GM23338 (cell line): ENCODE data around the gene GNAO1. TPM values are rescaled to one million over a fixed set of nuclear protein-coding genes. Genes with fewer than 3 reads are reported as not detected.

Source experiments
- ATAC-seq: fragments of 200-7000 bp; cut with Tn5 transposase; 3 replicates; pipeline ENCODE4 v1.9.1; 2020
- DNase-seq: peaks from one replicate; pipeline ENCODE4 v3.0.0-alpha.2; 2015; ENCODE audit warnings: low spot score
- H2AFZ ChIP-seq: fragments of 200-600 bp; sonication (generic); 2 replicates; pipeline ENCODE4 v1.8.0; 2016; ENCODE audit warnings: antibody characterized with exemption, mild to moderate bottlenecking, moderate library complexity
- H3F3A ChIP-seq: fragments of 200-600 bp; sonication (generic); replicated peaks from 2 replicates; pipeline ENCODE4 v1.8.0; 2017; ENCODE audit warnings: antibody characterized with exemption, mixed run types, low read depth
- H3K27ac ChIP-seq: fragments of 200-600 bp; sonication (generic); 2 replicates; pipeline ENCODE4 v1.6.1; 2016; ENCODE audit warnings: low read depth
- H3K27me3 ChIP-seq: fragments of 200-600 bp; sonication (generic); 2 replicates; pipeline ENCODE4 v1.8.0; 2016; ENCODE audit warnings: mild to moderate bottlenecking, mixed run types, moderate library complexity; ENCODE audit not compliant: insufficient read depth
- H3K36me3 ChIP-seq: fragments of 200-600 bp; sonication (generic); 2 replicates; pipeline ENCODE4 v1.8.0; 2016; ENCODE audit warnings: mild to moderate bottlenecking; ENCODE audit not compliant: insufficient read depth
- H3K4me1 ChIP-seq: fragments of 200-600 bp; sonication (generic); 2 replicates; pipeline ENCODE4 v1.8.0; 2016; ENCODE audit warnings: mild to moderate bottlenecking, moderate library complexity; ENCODE audit not compliant: insufficient read depth
- H3K4me2 ChIP-seq: fragments of 200-600 bp; sonication (generic); 2 replicates; pipeline ENCODE4 v1.7.1; 2017; ENCODE audit warnings: mixed run types
- H3K4me3 ChIP-seq: fragments of 200-600 bp; sonication (generic); 2 replicates; pipeline ENCODE4 v1.6.1; 2016; ENCODE audit warnings: mixed run types
- H3K79me2 ChIP-seq: fragments of 200-600 bp; sonication (generic); replicated peaks from 2 replicates; pipeline ENCODE4 v1.8.0; 2017; ENCODE audit warnings: mild to moderate bottlenecking; ENCODE audit not compliant: insufficient read depth
- H3K9me2 ChIP-seq: fragments of 200-600 bp; sonication (generic); 2 replicates; pipeline ENCODE4 v1.8.0; 2017; ENCODE audit not compliant: insufficient read depth
- H4K20me1 ChIP-seq: fragments of 200-600 bp; sonication (generic); replicated peaks from 2 replicates; pipeline ENCODE4 v1.8.0; 2017; ENCODE audit warnings: mild to moderate bottlenecking; ENCODE audit not compliant: insufficient read depth
- H3K27ac Mint-ChIP-seq: 2 replicates; pipeline ENCODE4 v1.8.0; 2020; ENCODE audit warnings: inconsistent platforms, mild to moderate bottlenecking, moderate library complexity, mixed read lengths
- H3K27me3 Mint-ChIP-seq: 3 replicates; pipeline ENCODE4 v1.8.0; 2022; ENCODE audit warnings: low read depth, mild to moderate bottlenecking, moderate library complexity, mixed read lengths, inconsistent platforms; ENCODE audit not compliant: insufficient read depth, poor library complexity
- H3K36me3 Mint-ChIP-seq: 3 replicates; pipeline ENCODE4 v1.8.0; 2021; ENCODE audit warnings: low read depth, mild to moderate bottlenecking, inconsistent platforms, moderate library complexity, mixed read lengths
- H3K4me1 Mint-ChIP-seq: 3 replicates; pipeline ENCODE4 v1.8.0; 2020; ENCODE audit warnings: mild to moderate bottlenecking, inconsistent platforms, mixed read lengths
- H3K4me3 Mint-ChIP-seq: 3 replicates; pipeline ENCODE4 v1.8.0; 2021; ENCODE audit warnings: moderate library complexity, mild to moderate bottlenecking, inconsistent platforms, mixed read lengths
- H3K9me3 Mint-ChIP-seq: 3 replicates; pipeline ENCODE4 v1.8.0; 2020; ENCODE audit warnings: moderate library complexity, mild to moderate bottlenecking, inconsistent platforms, mixed read lengths
- CREB1 ChIP-seq: fragments of 250-450 bp; sonication (Bioruptor Pico); IDR thresholded peaks from 2 replicates; pipeline ENCODE4 v1.5.0; 2020; ENCODE audit warnings: low read depth, mild to moderate bottlenecking, moderate library complexity
- EZH2phosphoT487 ChIP-seq: fragments of 200-600 bp; sonication (generic); IDR thresholded peaks from one replicate; pipeline ENCODE4 v1.8.1; 2018; ENCODE audit warnings: antibody characterized with exemption; ENCODE audit not compliant: unreplicated experiment
- NANOG ChIP-seq: IDR thresholded peaks from 2 replicates; pipeline ENCODE4 v1.6.1; 2016; ENCODE audit warnings: antibody characterized with exemption, borderline replicate concordance
- POLR2AphosphoS5 ChIP-seq: IDR thresholded peaks from 2 replicates; pipeline ENCODE4 v1.6.1; 2016; ENCODE audit warnings: antibody characterized with exemption, low read depth
- STAT1 ChIP-seq: IDR thresholded peaks from one replicate; pipeline ENCODE4 v1.6.1; 2016; ENCODE audit warnings: antibody characterized with exemption; ENCODE audit not compliant: unreplicated experiment
- ZNF331 ChIP-seq: fragments of 250-450 bp; sonication (Bioruptor Pico); IDR thresholded peaks from 2 replicates; pipeline ENCODE4 v1.5.0; 2020; ENCODE audit warnings: low read depth, mild to moderate bottlenecking, moderate library complexity
- polyA plus RNA-seq: library from polyadenylated mRNA; unstranded; fragments of >200 nt; fragmentation: Nextera tagmentation; extraction: Ambion mirVana; gene quantifications from 2 replicates; pipeline ENCODE4 v1.2.1, GENCODE V29; 2016
- total RNA-seq: library from RNA; depleted of rRNA; stranded (reverse); fragments of >200 nt; shearing (Covaris generic); gene quantifications from 2 replicates; pipeline ENCODE4 v1.2.3, GENCODE V29; 2014
- TF ChIP-seq, protein P1 (sequence below): fragments of 250-450 bp; sonication (Bioruptor Pico); IDR thresholded peaks from 2 replicates; pipeline ENCODE4 v1.5.0; 2020; ENCODE audit warnings: mild to moderate bottlenecking, moderate library complexity
- TF ChIP-seq, protein P2 (sequence below): IDR thresholded peaks from one replicate; pipeline ENCODE4 v1.6.1; 2018; ENCODE audit warnings: antibody characterized with exemption; ENCODE audit not compliant: unreplicated experiment
- TF ChIP-seq, protein P3 (sequence below), 2 experiments: fragments of 200-600 bp in 1 of 2; sonication (generic) in 1 of 2; conservative IDR thresholded peaks; 2 replicates each; pipeline versions ENCODE4 v1.5.1 to v1.6.1; 2016 to 2017; ENCODE audit warnings: antibody characterized with exemption in 2 of 2, low read depth in 2 of 2, mild to moderate bottlenecking in 2 of 2, moderate library complexity in 1 of 2
- TF ChIP-seq, protein P4 (sequence below): IDR thresholded peaks from 2 replicates; pipeline ENCODE4 v1.6.1; 2016; ENCODE audit warnings: antibody characterized with exemption

The GNAO1 gene
- total and polyA plus RNA-seq, 2 experiments from 2014 or later = 6.5 to 24.8 TPM

DNA sequence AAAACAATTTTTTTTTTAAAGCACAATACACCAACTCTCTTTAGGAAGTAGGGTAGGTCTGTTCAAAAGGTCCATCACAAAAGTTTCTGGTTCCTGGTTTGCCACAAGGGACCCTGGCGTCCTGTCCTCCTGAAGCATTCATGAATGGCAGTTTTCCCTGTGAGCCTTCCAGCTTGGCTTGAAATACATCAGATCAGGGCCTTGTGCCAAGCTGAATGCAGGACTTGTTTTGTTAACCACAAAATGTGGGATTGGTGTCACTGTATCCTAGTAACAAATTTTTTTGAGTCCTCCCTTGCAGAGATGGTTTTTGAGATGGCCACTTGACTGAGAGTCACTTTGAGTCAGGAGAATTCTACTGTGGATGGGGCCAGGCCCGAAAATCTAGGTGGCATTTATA is 3.9 kb downstream of the GNAO1 start (continued):
- TF ChIP-seq STAT1 = no peak
- TF ChIP-seq, protein P1, sequence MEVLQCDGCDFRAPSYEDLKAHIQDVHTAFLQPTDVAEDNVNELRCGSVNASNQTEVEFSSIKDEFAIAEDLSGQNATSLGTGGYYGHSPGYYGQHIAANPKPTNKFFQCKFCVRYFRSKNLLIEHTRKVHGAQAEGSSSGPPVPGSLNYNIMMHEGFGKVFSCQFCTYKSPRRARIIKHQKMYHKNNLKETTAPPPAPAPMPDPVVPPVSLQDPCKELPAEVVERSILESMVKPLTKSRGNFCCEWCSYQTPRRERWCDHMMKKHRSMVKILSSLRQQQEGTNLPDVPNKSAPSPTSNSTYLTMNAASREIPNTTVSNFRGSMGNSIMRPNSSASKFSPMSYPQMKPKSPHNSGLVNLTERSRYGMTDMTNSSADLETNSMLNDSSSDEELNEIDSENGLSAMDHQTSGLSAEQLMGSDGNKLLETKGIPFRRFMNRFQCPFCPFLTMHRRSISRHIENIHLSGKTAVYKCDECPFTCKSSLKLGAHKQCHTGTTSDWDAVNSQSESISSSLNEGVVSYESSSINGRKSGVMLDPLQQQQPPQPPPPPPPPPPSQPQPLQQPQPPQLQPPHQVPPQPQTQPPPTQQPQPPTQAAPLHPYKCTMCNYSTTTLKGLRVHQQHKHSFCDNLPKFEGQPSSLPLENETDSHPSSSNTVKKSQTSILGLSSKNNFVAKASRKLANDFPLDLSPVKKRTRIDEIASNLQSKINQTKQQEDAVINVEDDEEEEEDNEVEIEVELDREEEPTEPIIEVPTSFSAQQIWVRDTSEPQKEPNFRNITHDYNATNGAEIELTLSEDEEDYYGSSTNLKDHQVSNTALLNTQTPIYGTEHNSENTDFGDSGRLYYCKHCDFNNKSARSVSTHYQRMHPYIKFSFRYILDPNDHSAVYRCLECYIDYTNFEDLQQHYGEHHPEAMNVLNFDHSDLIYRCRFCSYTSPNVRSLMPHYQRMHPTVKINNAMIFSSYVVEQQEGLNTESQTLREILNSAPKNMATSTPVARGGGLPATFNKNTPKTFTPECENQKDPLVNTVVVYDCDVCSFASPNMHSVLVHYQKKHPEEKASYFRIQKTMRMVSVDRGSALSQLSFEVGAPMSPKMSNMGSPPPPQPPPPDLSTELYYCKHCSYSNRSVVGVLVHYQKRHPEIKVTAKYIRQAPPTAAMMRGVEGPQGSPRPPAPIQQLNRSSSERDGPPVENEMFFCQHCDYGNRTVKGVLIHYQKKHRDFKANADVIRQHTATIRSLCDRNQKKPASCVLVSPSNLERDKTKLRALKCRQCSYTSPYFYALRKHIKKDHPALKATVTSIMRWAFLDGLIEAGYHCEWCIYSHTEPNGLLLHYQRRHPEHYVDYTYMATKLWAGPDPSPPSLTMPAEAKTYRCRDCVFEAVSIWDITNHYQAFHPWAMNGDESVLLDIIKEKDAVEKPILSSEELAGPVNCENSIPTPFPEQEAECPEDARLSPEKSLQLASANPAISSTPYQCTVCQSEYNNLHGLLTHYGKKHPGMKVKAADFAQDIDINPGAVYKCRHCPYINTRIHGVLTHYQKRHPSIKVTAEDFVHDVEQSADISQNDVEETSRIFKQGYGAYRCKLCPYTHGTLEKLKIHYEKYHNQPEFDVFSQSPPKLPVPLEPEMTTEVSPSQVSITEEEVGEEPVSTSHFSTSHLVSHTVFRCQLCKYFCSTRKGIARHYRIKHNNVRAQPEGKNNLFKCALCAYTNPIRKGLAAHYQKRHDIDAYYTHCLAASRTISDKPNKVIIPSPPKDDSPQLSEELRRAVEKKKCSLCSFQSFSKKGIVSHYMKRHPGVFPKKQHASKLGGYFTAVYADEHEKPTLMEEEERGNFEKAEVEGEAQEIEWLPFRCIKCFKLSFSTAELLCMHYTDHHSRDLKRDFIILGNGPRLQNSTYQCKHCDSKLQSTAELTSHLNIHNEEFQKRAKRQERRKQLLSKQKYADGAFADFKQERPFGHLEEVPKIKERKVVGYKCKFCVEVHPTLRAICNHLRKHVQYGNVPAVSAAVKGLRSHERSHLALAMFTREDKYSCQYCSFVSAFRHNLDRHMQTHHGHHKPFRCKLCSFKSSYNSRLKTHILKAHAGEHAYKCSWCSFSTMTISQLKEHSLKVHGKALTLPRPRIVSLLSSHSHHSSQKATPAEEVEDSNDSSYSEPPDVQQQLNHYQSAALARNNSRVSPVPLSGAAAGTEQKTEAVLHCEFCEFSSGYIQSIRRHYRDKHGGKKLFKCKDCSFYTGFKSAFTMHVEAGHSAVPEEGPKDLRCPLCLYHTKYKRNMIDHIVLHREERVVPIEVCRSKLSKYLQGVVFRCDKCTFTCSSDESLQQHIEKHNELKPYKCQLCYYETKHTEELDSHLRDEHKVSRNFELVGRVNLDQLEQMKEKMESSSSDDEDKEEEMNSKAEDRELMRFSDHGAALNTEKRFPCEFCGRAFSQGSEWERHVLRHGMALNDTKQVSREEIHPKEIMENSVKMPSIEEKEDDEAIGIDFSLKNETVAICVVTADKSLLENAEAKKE (CRISPR knock-in tag) = no peak

DNA sequence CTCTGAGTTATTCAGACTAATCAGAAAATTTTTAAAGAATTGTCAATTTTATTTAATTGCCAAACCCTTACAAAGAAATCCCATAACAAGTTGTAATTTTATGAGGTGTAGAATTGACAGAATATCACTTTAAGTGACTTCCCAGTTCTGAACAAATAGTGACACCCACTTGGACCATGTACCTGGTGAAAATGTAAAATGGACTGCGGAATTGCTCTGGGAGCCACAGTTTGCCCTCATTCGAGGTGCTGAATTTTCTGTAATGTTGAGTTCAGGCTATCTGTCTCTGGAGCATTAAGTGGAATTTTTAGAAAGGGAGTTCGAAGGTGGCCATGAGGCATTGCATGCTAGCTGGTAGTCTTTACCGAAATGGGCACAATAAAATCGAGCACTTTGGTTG is 5.1 kb downstream of the GNAO1 start:
- Histone ChIP-seq H3K27ac (no peak overlapping the region), H4K20me1 (peaks cover 9% of the 10 kb centered on the region; the same call in 1 of the 2 replicates), H3K9me2 (peaks cover 9% of the 10 kb centered on the region; the same call in 1 of the 2 replicates), H3K4me2 (peak overlapping the region; percentile 73), H3K4me3 (no peak overlapping the region; the same call in 1 of the 2 replicates), H3K36me3 (no peaks in the 10 kb centered on the region), H3K27me3 (peaks cover 14% of the 10 kb centered on the region), H3K4me1 (peaks cover 65% of the 10 kb centered on the region), H3F3A (no peaks in the 10 kb centered on the region), H3K79me2 (peaks cover 37% of the 10 kb centered on the region), H2AFZ (no peak overlapping the region)
- peaks cover 16% of the 10 kb centered on the region for H3K27me3 Mint-ChIP-seq
- H3K4me3 Mint-ChIP-seq = no peak overlapping the region
- H3K4me1 Mint-ChIP-seq = peaks cover 60% of the 10 kb centered on the region
- DNase-seq = no peak
- H3K27ac Mint-ChIP-seq = no peak overlapping the region
- no peaks in the 10 kb centered on the region for H3K9me3 Mint-ChIP-seq
- ATAC-seq = no peak
- no peaks in the 10 kb centered on the region for H3K36me3 Mint-ChIP-seq
- TF ChIP-seq STAT1 (no peak), EZH2phosphoT487 (no peak), ZNF331 (no peak), POLR2AphosphoS5 (no peak), CREB1 (no peak), NANOG (no peak)
- TF ChIP-seq, protein P2, sequence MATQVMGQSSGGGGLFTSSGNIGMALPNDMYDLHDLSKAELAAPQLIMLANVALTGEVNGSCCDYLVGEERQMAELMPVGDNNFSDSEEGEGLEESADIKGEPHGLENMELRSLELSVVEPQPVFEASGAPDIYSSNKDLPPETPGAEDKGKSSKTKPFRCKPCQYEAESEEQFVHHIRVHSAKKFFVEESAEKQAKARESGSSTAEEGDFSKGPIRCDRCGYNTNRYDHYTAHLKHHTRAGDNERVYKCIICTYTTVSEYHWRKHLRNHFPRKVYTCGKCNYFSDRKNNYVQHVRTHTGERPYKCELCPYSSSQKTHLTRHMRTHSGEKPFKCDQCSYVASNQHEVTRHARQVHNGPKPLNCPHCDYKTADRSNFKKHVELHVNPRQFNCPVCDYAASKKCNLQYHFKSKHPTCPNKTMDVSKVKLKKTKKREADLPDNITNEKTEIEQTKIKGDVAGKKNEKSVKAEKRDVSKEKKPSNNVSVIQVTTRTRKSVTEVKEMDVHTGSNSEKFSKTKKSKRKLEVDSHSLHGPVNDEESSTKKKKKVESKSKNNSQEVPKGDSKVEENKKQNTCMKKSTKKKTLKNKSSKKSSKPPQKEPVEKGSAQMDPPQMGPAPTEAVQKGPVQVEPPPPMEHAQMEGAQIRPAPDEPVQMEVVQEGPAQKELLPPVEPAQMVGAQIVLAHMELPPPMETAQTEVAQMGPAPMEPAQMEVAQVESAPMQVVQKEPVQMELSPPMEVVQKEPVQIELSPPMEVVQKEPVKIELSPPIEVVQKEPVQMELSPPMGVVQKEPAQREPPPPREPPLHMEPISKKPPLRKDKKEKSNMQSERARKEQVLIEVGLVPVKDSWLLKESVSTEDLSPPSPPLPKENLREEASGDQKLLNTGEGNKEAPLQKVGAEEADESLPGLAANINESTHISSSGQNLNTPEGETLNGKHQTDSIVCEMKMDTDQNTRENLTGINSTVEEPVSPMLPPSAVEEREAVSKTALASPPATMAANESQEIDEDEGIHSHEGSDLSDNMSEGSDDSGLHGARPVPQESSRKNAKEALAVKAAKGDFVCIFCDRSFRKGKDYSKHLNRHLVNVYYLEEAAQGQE = no peak
- TF ChIP-seq, protein P3, sequence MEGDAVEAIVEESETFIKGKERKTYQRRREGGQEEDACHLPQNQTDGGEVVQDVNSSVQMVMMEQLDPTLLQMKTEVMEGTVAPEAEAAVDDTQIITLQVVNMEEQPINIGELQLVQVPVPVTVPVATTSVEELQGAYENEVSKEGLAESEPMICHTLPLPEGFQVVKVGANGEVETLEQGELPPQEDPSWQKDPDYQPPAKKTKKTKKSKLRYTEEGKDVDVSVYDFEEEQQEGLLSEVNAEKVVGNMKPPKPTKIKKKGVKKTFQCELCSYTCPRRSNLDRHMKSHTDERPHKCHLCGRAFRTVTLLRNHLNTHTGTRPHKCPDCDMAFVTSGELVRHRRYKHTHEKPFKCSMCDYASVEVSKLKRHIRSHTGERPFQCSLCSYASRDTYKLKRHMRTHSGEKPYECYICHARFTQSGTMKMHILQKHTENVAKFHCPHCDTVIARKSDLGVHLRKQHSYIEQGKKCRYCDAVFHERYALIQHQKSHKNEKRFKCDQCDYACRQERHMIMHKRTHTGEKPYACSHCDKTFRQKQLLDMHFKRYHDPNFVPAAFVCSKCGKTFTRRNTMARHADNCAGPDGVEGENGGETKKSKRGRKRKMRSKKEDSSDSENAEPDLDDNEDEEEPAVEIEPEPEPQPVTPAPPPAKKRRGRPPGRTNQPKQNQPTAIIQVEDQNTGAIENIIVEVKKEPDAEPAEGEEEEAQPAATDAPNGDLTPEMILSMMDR (conservative IDR thresholded peaks at IDR 0.05; ENCODE audit: low read depth in 2 of 2) = no peak
- TF ChIP-seq, protein P4, sequence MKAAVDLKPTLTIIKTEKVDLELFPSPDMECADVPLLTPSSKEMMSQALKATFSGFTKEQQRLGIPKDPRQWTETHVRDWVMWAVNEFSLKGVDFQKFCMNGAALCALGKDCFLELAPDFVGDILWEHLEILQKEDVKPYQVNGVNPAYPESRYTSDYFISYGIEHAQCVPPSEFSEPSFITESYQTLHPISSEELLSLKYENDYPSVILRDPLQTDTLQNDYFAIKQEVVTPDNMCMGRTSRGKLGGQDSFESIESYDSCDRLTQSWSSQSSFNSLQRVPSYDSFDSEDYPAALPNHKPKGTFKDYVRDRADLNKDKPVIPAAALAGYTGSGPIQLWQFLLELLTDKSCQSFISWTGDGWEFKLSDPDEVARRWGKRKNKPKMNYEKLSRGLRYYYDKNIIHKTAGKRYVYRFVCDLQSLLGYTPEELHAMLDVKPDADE = no peak
